HepG2 (cell line): ENCODE measurements around the gene GALNT17. TPM values are rescaled to one million over a fixed set of nuclear protein-coding genes. Genes with fewer than 3 reads are reported as not detected.

Source experiments
- ATAC-seq: fragments of 200-7000 bp; cut with Tn5 transposase; 3 replicates; pipeline ENCODE4 v1.9.1; 2020; ENCODE audit warnings: mild to moderate bottlenecking, moderate library complexity
- BruUV-seq: library from RNA; stranded (reverse); fragments of 400-500 nt; replicated peaks from 2 replicates; lab custom pipeline; 2021; lab: Mats Ljungman, UMichigan
- CTCF ChIA-PET: fragments of 300-600 bp; formaldehyde crosslinking; extraction: SDS; loops from one replicate; lab custom pipeline; 2021; ENCODE audit warnings: low total read pairs, inconsistent platforms, low intra/inter-chr PET ratio; lab: Yijun Ruan, JAX
- POLR2A ChIA-PET: fragments of 350-600 bp; sonication (Branson Sonifier 250); formaldehyde crosslinking; loops from one replicate; lab custom pipeline; 2020; ENCODE audit warnings: antibody characterized with exemption, inconsistent platforms; lab: Yijun Ruan, JAX
- DNase-seq: peaks from one replicate; pipeline ENCODE4 v3.0.0-alpha.2; 2015; ENCODE audit warnings: low spot score
- FAIRE-seq: peaks from 3 replicates; lab custom pipeline; 2011; peaks lifted over from hg19 to GRCh38; lab: Jason Lieb, UNC
- H2AFZ ChIP-seq: one replicate; pipeline ENCODE4 v1.6.1; 2011; ENCODE audit warnings: low read length, inconsistent platforms
- H3K27ac ChIP-seq: fragments of 300-600 bp; 3 replicates; pipeline ENCODE4 v1.8.0; 2011; ENCODE audit warnings: mixed run types, mild to moderate bottlenecking, mixed read lengths, low read length, inconsistent platforms; ENCODE audit not compliant: insufficient read depth; ENCODE audit errors: extremely low read length
- H3K27me3 ChIP-seq, 2 experiments: fragments of 200-600 bp in 1 of 2; 2 replicates in 1 of 2; 3 replicates in 1 of 2; pipeline versions ENCODE4 v1.6.0 to v1.8.0; 2011; ENCODE audit warnings: low read length in 2 of 2, mild to moderate bottlenecking in 2 of 2, moderate library complexity in 2 of 2, inconsistent platforms in 1 of 2; ENCODE audit not compliant: insufficient read depth in 2 of 2, control insufficient read depth in 1 of 2
- H3K36me3 ChIP-seq, 2 experiments: fragments of 200-600 bp in 1 of 2; replicated peaks in 1 of 2; 2 replicates in 1 of 2; 3 replicates in 1 of 2; pipeline versions ENCODE4 v1.5.1 to v1.8.0; 2011; ENCODE audit warnings: low read length in 2 of 2, inconsistent platforms in 1 of 2; ENCODE audit not compliant: insufficient read depth in 2 of 2, control insufficient read depth in 1 of 2
- H3K4me1 ChIP-seq: 2 replicates; pipeline ENCODE4 v1.5.1; 2012; ENCODE audit warnings: low read length, inconsistent platforms; ENCODE audit not compliant: insufficient read depth
- H3K4me2 ChIP-seq: 2 replicates; pipeline ENCODE4 v1.6.0; 2011; ENCODE audit warnings: low read depth, low read length, inconsistent platforms
- H3K4me3 ChIP-seq, 3 experiments: fragments of 200-600 bp in 1 of 3; sonication (generic), shearing (Covaris generic) in 1 of 3; replicated peaks in 1 of 3; 2 replicates each; pipeline ENCODE4 v1.5.1; 2011 to 2016; ENCODE audit warnings: low read length in 3 of 3, inconsistent platforms in 2 of 3, low read depth in 2 of 3, mild to moderate bottlenecking in 2 of 3, control low read depth in 1 of 3, mixed read lengths in 1 of 3; ENCODE audit not compliant: insufficient read depth in 1 of 3
- H3K79me2 ChIP-seq: one replicate; pipeline ENCODE4 v1.6.1; 2011; ENCODE audit warnings: low read length, inconsistent platforms; ENCODE audit not compliant: insufficient read depth
- H3K9ac ChIP-seq: 2 replicates; pipeline ENCODE4 v1.6.0; 2011; ENCODE audit warnings: mild to moderate bottlenecking, low read depth, low read length, inconsistent platforms; ENCODE audit not compliant: insufficient read depth
- H3K9me3 ChIP-seq: 2 replicates; pipeline ENCODE4 v1.5.1; 2012; ENCODE audit warnings: mild to moderate bottlenecking, low read length
- H4K20me1 ChIP-seq: 2 replicates; pipeline ENCODE4 v1.6.0; 2011; ENCODE audit warnings: inconsistent platforms, mild to moderate bottlenecking, low read length, moderate library complexity; ENCODE audit not compliant: insufficient read depth
- FOSL2 ChIP-seq: sonication (generic); formaldehyde crosslinking; IDR thresholded peaks from 2 replicates; pipeline ENCODE4 v1.4.0; 2020; ENCODE audit warnings: missing genetic modification reagents
- JUND ChIP-seq: sonication (generic); formaldehyde crosslinking; IDR thresholded peaks from 2 replicates; pipeline ENCODE4 v1.8.0; 2022; ENCODE audit warnings: mild to moderate bottlenecking, missing genetic modification reagents
- MYNN ChIP-seq: sonication (generic); formaldehyde crosslinking; IDR thresholded peaks from 2 replicates; pipeline ENCODE4 v1.4.0; 2020; ENCODE audit warnings: mild to moderate bottlenecking, low read depth, missing genetic modification reagents
- PHF8 ChIP-seq: sonication (generic); formaldehyde crosslinking; IDR thresholded peaks from 2 replicates; pipeline ENCODE4 v1.5.0; 2020; ENCODE audit warnings: missing genetic modification reagents
- REL ChIP-seq: sonication (generic); formaldehyde crosslinking; conservative IDR thresholded peaks from 2 replicates; pipeline ENCODE4 v1.8.0; 2022; ENCODE audit warnings: mild to moderate bottlenecking, missing genetic modification reagents, moderate library complexity
- THAP11 ChIP-seq: IDR thresholded peaks from 2 replicates; pipeline ENCODE4 v1.6.1; 2016; ENCODE audit warnings: missing biosample characterization, missing genetic modification reagents
- ZNF292 ChIP-seq: sonication (generic); formaldehyde crosslinking; IDR thresholded peaks from 2 replicates; pipeline ENCODE4 v1.8.1; 2022; ENCODE audit warnings: mild to moderate bottlenecking, low read depth, missing genetic modification reagents, borderline replicate concordance
- ZNF383 ChIP-seq: sonication (generic); formaldehyde crosslinking; IDR thresholded peaks from 2 replicates; pipeline ENCODE4 v1.4.0; 2020; ENCODE audit warnings: missing genetic modification reagents, mild to moderate bottlenecking, borderline replicate concordance
- ZNF460 ChIP-seq: sonication (generic); formaldehyde crosslinking; IDR thresholded peaks from 2 replicates; pipeline ENCODE4 v1.5.1; 2020; ENCODE audit warnings: missing genetic modification reagents, mild to moderate bottlenecking, borderline replicate concordance
- WGBS: methylation state at CpG from one replicate; pipeline ENCODE4 v1.1.6; 2017; ENCODE audit warnings: low lambda C conversion rate; 5-methylcytosine and 5-hydroxymethylcytosine counted together
- in situ Hi-C: cut with HindIII; loops from 2 replicates; pipeline ENCODE4 v1.10.0; 2017; ENCODE audit warnings: low pct_unique_long_range_greater_than_20kb; ENCODE audit not compliant: extremely low pct_ligation_motif_present
- intact Hi-C: fragments of 100-400 bp; cut with micrococcal nuclease; formaldehyde crosslinking; loops from one replicate; pipeline ENCODE4 v1.10.0; 2022; ENCODE audit not compliant: unreplicated experiment
- polyA plus RNA-seq, 8 experiments: library from polyadenylated mRNA; depleted of rRNA in 3 of 8; stranded (reverse) in 7 of 8; unstranded in 1 of 8; fragments of >200 nt; fragmentation: Illumina TruSeq in 4 of 8; extraction: Trizol in 4 of 8; gene quantifications; 2 replicates each; pipeline versions ENCODE4 v1.2.1 to v1.2.3, GENCODE V29; 2011 to 2016; ENCODE audit warnings: low read depth in 4 of 8, missing spikeins in 1 of 8, mixed read lengths in 1 of 8; ENCODE audit not compliant: insufficient read depth in 1 of 8
- total RNA-seq, 5 experiments: library from RNA; depleted of rRNA; stranded (reverse); fragments of >200 nt; fragmentation: Illumina TruSeq; extraction: Trizol; gene quantifications; 2 replicates each; pipeline ENCODE4 v1.2.3, GENCODE V29; 2016; ENCODE audit warnings: low read depth in 1 of 5

Gene GALNT17
- total and polyA plus RNA-seq, 2 of the 13 experiments (the other 11 are each of a cell fraction or from before 2014, with no cell fraction given) = not detected

DNA sequence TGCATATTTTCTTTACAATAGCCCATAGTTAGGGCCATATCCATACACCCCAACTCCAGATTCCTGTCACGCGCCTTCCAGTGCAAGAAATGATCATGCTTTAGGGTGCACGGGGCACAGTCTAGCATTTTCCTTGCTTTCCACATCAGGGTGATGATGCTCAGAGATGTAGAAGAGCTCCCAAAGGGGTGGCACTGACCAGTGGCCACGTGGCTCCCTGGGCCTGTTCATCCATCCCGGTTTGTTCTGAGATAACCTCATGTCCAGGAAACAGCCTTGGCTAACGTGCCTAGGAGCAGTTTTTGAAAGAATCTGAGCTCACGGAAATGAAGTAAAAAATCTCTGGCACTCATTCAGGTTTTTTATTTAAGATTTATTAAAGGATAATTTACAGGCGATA is 139.3 kb downstream of the GALNT17 start:
- Histone ChIP-seq H3K4me2 (no peak overlapping the region), H3K9me3 (peaks cover under 1% of the 10 kb centered on the region; the same call in 1 of the 2 replicates), H4K20me1 (no peaks in the 10 kb centered on the region), H3K79me2 (no peaks in the 10 kb centered on the region), H3K9ac (no peak overlapping the region), H3K27ac (no peak overlapping the region), H3K4me3 (no peak overlapping the region), H2AFZ (no peak overlapping the region), H3K4me1 (no peaks in the 10 kb centered on the region), H3K27me3 (no peaks in the 10 kb centered on the region; a peak in 1 of 5 replicates), H3K36me3 (no peaks in the 10 kb centered on the region)
- FAIRE-seq = no peak
- in situ Hi-C loops = no loop called here
- intact Hi-C loops = no loop called here
- no TSS peak for BruUV-seq
- CTCF ChIA-PET = no interaction called here
- WGBS = 21% methylated on average over 8 of the region's 8 CpGs
- POLR2A ChIA-PET = no interaction called here
- TF ChIP-seq ZNF383 (CRISPR knock-in tag) (no peak), THAP11 (no peak)
- DNase-seq = no peak
- no peak for ATAC-seq

DNA sequence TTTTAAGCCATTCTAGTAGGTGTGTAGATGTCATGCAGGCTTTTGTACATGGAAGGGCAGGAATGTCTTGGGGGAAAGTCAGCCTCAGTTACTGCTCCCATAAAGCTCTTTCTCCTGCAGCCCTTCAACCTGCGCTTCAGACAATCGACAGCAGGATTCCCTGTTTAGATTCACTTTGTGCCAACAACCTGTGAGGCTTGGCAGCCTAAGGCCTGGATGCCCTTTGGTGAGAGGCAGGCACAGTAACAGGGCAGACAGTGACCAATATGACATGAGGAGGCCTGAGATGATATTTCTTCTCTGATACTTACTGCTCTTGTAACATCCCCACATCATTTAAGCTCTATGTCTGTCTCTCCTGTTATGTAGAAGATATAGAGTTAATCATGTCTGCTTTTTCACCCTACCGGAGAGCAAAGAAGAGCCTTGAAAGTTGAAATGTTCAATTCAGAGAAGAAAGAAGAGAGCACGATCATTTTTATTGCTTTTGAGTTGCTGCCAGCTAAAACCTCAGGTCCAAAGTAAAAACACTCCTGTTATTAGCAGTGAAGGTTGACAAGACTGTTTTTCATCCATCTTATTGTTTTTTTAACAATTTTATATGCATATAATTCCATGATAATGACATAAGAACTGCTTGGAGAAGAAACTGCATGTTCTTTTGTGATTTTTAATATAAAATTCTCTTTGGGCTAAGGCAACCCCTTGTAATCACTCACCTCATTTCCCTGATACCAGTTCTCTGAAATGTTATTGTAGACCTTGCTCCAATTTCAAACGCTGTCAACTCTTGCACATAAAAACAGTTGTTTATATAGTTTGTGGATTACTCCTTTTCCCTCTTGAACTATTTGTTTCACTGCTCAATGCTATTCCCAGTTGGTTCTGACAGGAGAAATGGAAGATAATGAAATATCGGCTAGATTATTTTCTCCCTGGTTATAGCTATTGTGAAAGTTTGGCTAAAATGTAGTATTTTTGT is 140.9 kb downstream of the GALNT17 start:
- POLR2A ChIA-PET = no interaction called here
- H3K4me3 ChIP-seq = no peak overlapping the region
- no peak overlapping the region for H3K27ac ChIP-seq
- DNase-seq = no peak
- H2AFZ ChIP-seq = no peak overlapping the region
- no peaks in the 10 kb centered on the region; a peak in 1 of 5 replicates for H3K27me3 ChIP-seq
- no peaks in the 10 kb centered on the region for H4K20me1 ChIP-seq
- H3K9me3 ChIP-seq = no peaks in the 10 kb centered on the region
- H3K36me3 ChIP-seq = no peaks in the 10 kb centered on the region
- CTCF ChIA-PET = no interaction called here
- in situ Hi-C loops (no loop called here), intact Hi-C loops (no loop called here)
- no peak for ATAC-seq
- no peaks in the 10 kb centered on the region for H3K79me2 ChIP-seq
- no peak overlapping the region for H3K9ac ChIP-seq
- FAIRE-seq = no peak
- TF ChIP-seq FOSL2 (no peak), ZNF460 (CRISPR knock-in tag) (no peak), ZNF292 (CRISPR knock-in tag) (no peak), REL (CRISPR knock-in tag) (no peak), PHF8 (CRISPR knock-in tag) (no peak), MYNN (CRISPR knock-in tag) (no peak), JUND (CRISPR knock-in tag) (no peak)
- H3K4me1 ChIP-seq = no peaks in the 10 kb centered on the region
- BruUV-seq = no TSS peak
- H3K4me2 ChIP-seq = no peak overlapping the region
- 17% methylated on average over 6 of the region's 6 CpGs for WGBS
